A673 (cell line): ENCODE data around the gene PTPN14.

ENCODE experiments used
- CTCF ChIP-seq: fragments of 300-800, 200-600 bp; sonication (generic); conservative IDR thresholded peaks from 2 replicates; pipeline ENCODE4 v1.5.1; 2017; ENCODE audit warnings: low read depth, mild to moderate bottlenecking, antibody characterized with exemption, low read length, moderate library complexity, mixed read lengths
- EZH2 ChIP-seq: fragments of 200-600 bp; sonication (generic); IDR thresholded peaks from 2 replicates; pipeline ENCODE4 v1.6.1; 2017; ENCODE audit warnings: borderline replicate concordance, low read depth, mild to moderate bottlenecking, mixed read lengths, antibody characterized with exemption, low read length; ENCODE audit not compliant: poor library complexity, severe bottlenecking

GRCh38 chr1:214552174-214552608 lies 789 bp upstream of the PTPN14 start:
- no peak for TF ChIP-seq CTCF
- no peak for TF ChIP-seq EZH2
